ENCODE measurements around the gene YLPM1.

DNA sequence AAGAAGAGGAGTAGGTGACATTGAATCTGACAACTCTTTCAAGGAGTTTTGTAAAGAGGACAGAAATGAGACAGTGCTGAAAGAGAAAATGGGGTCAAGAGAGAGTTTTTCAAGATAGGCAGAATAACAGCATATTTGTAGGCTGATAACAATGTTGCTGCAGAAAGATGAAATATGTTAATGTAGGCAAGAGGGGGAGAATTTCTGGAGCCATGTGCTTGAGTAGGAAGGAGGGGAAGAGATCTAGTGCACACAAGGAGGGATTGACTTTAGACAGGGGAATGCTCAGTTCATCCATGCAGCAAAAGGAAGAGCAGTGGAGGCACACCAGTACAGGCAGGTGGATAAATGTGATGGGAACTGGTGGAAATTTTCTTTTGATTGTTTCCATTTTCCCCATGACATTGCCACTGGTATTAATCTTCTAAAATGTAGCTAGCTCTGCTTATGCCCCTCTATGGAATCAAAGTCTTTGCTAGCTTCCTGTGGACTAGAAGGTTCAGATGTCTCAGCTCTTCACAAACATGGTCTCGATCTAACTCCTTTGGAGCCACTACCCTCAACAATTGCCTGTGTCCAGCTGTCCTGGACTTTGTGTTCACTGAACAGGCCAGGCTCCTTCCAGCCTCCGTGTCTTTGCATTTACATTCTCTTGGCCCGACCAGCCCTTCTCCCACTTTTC, 103.7 kb downstream of the YLPM1 start:
- TF ChIP-seq CTCF (IDR thresholded peaks at IDR 0.05), result no peak
- TF ChIP-seq EZH2 (IDR thresholded peaks at IDR 0.05; ENCODE audit: borderline replicate concordance, insufficient read depth, low read depth, low read length, poor library complexity, severe bottlenecking), result no peak

All from B cell (primary cell).